Activated naive CD4-positive, alpha-beta T cell treated with anti-CD3 and anti-CD28 coated beads, Interleukin-2, amount 10 ng/mL, durations not matched to agents 7 days and 5 days (primary cell): Measurements from ENCODE around the gene ATP6V0C.

Experiments used
- CTCF ChIA-PET: fragments of 350-600 bp; sonication (Branson Sonifier 250); formaldehyde crosslinking; loops from one replicate; lab custom pipeline; 2021; ENCODE audit warnings: antibody characterized with exemption; lab: Charles Lee
- DNase-seq: peaks from one replicate; pipeline ENCODE4 v3.0.0-alpha.2; 2020
- H3K27ac Mint-ChIP-seq: one replicate; pipeline ENCODE4 v1.8.0; 2021; ENCODE audit warnings: mild to moderate bottlenecking, moderate library complexity, mixed read lengths
- H3K27me3 Mint-ChIP-seq: one replicate; pipeline ENCODE4 v1.8.0; 2021; ENCODE audit warnings: mild to moderate bottlenecking, mixed read lengths
- H3K36me3 Mint-ChIP-seq: one replicate; pipeline ENCODE4 v1.8.0; 2021; ENCODE audit warnings: mixed read lengths
- H3K4me1 Mint-ChIP-seq: one replicate; pipeline ENCODE4 v1.8.0; 2021; ENCODE audit warnings: mixed read lengths
- H3K4me3 Mint-ChIP-seq: one replicate; pipeline ENCODE4 v1.8.0; 2021; ENCODE audit warnings: mild to moderate bottlenecking, moderate library complexity, mixed read lengths
- H3K9me3 Mint-ChIP-seq: one replicate; pipeline ENCODE4 v1.8.0; 2021; ENCODE audit warnings: mixed read lengths

ATP6V0C gene

DNA sequence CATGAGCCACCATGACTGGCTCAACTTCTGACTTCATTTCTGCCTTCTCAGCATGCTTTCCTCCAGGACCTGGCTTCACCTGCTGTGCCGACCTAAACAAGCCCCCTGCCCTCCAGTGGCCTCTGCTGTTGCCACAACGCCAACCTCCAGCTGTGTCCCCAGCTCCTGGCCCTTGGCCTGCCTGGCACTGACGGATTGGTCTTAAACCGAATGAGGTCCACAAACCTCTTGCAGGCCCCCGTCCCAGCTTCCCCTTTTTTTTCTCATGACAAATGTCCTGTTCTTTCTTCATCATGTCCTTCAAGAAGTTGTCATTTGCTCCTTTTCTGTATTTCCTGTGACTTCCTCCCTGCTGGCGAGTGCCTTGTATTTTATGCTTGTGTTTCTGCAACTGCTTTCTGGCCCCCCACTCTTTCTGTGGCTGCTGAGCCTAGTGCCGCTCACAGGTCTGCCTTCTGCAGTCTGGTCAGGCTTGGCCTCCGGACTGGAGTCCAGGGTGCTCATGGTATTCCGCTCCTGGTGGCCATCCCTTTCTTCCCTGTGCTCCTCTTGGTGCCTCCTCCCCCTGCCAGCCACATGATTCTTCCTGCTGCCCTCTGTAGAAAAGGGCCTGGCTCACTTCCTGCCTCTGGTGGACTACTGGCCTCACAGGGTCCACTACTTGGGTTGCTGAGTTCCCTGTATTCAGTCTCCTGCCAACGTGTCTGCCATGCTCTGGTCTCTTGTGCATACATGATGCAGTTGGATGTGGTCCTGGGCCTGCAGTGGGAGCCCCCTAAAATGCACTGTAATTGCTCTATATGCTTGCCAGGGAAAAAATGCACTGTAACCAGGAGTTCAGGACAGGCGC is 2.9 kb downstream of the ATP6V0C start:
- H3K27me3 Mint-ChIP-seq, result peaks cover 10% of the 10 kb centered on the region
- peak overlapping the region; percentile 91 for H3K4me3 Mint-ChIP-seq
- peak overlapping the region; percentile 84 for H3K27ac Mint-ChIP-seq
- peaks cover 65% of the 10 kb centered on the region for H3K4me1 Mint-ChIP-seq
- CTCF ChIA-PET, result no interaction called here
- H3K9me3 Mint-ChIP-seq, result no peaks in the 10 kb centered on the region
- H3K36me3 Mint-ChIP-seq, result peaks cover 19% of the 10 kb centered on the region
- DNase-seq, result no peak

DNA sequence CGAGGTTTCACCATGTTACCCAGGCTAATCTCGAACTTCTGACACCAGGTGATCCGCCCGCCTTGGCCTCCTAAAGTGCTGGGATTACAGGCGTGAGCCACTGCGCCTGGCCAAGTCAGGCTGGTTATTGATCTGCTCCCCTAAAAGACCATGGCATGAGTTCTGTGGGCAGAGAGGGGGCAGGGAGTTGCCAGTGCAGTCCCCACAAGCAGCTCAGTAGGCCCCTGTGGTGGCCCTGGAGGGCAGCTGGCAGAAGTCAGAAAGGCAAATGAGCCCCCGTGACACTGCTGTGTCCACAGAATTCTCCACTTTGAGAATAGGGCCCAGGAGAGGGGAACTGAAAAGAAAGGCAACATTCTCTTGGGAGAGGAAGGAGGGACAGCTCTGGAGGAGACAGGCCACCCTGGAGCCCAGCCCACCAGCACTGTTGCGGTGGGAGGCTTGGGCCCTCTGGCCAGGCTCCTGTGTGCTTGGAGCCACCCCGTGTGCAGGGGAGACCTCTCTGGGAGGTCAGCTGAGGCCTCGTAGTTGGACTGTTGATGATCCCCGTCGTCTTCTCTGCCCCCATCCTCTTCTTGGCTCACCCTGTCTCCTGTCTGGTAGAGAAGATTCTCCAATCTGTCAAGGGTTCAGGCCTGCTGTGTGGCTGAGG is 4.3 kb downstream of the ATP6V0C start:
- Mint-ChIP-seq H3K27me3 (no peaks in the 10 kb centered on the region), H3K27ac (peak overlapping the region; percentile 60), H3K4me3 (no peak overlapping the region), H3K9me3 (no peaks in the 10 kb centered on the region), H3K4me1 (peaks cover 57% of the 10 kb centered on the region), H3K36me3 (peaks cover 19% of the 10 kb centered on the region)
- CTCF ChIA-PET, result no interaction called here
- DNase-seq, result no peak

DNA sequence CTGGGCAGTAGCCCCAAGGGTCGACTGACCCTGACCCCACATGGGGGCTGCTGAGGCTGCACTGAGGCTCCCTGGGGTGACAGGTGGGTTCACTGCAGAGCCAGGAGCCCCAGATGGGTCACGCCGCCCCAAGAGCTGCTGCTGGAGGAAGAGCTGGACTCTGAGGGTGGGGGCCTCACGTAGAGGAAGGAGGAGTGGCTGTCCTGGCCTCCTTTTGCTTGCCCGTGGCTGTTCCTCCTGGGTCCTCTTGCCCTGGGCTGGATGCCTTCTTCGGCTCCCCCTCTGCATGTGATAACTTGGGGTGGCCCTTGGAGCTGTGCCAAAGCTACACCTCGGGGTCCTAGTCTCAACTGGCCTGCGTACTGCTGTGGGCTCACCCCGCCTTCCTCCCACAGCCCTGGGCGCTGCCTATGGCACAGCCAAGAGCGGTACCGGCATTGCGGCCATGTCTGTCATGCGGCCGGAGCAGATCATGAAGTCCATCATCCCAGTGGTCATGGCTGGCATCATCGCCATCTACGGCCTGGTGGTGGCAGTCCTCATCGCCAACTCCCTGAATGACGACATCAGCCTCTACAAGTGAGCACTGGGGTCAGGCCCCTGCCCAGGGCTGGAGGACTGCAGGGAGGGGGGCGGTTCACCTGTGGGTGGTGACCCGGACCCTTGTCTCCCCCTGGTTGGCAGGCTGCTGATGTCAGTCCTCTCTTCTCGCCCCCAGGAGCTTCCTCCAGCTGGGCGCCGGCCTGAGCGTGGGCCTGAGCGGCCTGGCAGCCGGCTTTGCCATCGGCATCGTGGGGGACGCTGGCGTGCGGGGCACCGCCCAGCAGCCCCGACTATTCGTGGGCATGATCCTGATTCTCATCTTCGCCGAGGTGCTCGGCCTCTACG is 5.3 kb downstream of the ATP6V0C start:
- Mint-ChIP-seq H3K27me3 (no peaks in the 10 kb centered on the region), H3K36me3 (peaks cover 26% of the 10 kb centered on the region), H3K27ac (peak overlapping the region; percentile 90), H3K9me3 (no peaks in the 10 kb centered on the region), H3K4me1 (peaks cover 53% of the 10 kb centered on the region), H3K4me3 (peak overlapping the region; percentile 88)
- CTCF ChIA-PET, result no interaction called here
- no peak for DNase-seq

DNA sequence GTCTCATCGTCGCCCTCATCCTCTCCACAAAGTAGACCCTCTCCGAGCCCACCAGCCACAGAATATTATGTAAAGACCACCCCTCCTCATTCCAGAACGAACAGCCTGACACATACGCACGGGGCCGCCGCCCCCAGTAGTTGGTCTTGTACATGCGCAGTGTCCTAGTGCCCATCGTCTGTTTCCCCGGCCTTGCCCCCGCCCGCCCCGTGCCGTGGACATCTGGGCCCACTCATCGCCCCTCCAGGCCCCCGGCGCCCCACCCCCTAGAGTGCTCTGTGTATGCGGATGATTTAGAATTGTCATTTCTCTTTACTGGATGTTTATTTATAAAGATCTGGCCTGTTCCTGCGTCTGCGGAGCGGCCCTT is 5.9 kb downstream of the ATP6V0C start:
- H3K4me1 Mint-ChIP-seq, result peaks cover 58% of the 10 kb centered on the region
- H3K36me3 Mint-ChIP-seq, result peaks cover 32% of the 10 kb centered on the region
- no peaks in the 10 kb centered on the region for H3K9me3 Mint-ChIP-seq
- H3K4me3 Mint-ChIP-seq, result peak overlapping the region; percentile 88
- CTCF ChIA-PET, result interaction anchor here (1.6 kb wide), 1 partner anchor 12 kb away, joined by 7 read pairs; the partner anchor contains the start of gene CEMP1
- peak overlapping the region; percentile 90 for H3K27ac Mint-ChIP-seq
- no peak for DNase-seq
- no peaks in the 10 kb centered on the region for H3K27me3 Mint-ChIP-seq

DNA sequence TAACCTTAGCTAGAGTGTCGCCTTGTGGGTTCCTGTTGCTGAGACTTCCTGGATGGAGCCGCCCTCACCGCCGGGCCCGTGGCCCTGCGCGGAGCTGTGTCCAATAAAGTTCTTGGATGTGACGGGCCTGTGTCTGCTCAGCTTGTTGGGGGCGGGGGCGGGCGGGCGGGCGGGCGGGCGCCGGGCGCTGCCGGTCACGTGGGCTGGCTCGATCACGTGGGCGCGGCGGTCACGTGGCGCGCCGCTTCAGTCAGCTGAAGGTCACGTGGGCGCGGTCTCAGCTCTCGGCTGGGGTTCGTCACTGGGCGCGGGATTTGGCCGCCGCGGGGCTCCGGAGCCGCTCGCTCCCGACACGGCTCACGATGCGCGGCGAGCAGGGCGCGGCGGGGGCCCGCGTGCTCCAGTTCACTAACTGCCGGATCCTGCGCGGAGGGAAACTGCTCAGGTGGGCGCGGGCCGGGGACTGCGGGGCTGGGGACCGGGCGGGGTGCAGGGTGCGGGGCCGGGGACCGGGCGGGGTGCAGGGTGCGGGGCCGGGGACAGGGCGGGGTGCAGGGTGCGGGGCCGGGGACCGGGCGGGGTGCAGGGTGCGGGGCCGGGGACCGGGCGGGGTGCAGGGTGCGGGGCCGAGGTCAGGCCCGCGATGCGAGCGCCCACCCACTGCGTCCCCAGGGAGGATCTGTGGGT is 6.5 kb downstream of the ATP6V0C start, which contains the start of gene AMDHD2:
TSS of gene AMDHD2 (plus strand) at position 275 of the 687 bp plus-strand sequence. CDS start at position 363, 88 bp downstream.
- peak within 1 kb of the TSS; percentile 88 for H3K4me3 Mint-ChIP-seq
- H3K4me1 Mint-ChIP-seq, result peaks cover 54% of the 10 kb centered on the region
- DNase-seq, result peak; percentile 94
- peak within 1 kb of the TSS; percentile 97 for H3K27ac Mint-ChIP-seq
- H3K27me3 Mint-ChIP-seq, result no peaks in the 10 kb centered on the region
- peaks cover 34% of the 10 kb centered on the region for H3K36me3 Mint-ChIP-seq
- CTCF ChIA-PET, result interaction anchor here (1.6 kb wide), 1 partner anchor 12 kb away, joined by 7 read pairs; the partner anchor contains the start of gene CEMP1
- H3K9me3 Mint-ChIP-seq, result no peaks in the 10 kb centered on the region

DNA sequence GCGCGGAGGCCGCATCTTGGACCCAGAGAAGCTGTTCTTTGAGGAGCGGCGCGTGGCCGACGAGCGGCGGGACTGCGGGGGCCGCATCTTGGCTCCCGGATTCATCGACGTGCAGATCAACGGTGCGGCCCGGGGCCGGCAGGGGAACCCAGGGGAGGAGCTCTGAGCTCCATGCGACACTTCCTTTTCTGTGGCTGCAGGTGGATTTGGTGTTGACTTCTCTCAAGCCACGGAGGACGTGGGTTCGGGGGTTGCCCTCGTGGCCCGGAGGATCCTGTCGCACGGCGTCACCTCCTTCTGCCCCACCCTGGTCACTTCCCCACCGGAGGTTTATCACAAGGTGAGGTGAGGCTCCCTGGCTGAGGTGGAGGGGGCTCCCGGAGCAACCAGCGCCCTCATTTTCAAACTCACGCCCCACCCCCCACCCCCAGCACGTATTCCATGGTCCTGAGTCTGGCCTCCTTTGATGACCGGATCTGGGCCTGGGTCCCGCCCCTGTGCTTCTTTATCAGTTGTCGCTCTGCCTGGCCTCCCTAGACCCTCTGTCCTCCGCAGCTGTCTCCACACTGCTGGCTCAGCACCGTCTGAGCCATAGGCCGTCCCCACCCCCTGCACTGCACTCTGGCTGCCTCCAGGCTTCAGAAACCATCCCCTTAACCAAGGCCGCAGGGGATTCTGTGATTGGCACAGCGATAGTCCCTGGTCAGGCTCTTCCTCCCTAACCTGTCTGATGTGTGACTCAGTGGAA is 7.2 kb downstream of the ATP6V0C start:
- H3K27me3 Mint-ChIP-seq, result no peaks in the 10 kb centered on the region
- CTCF ChIA-PET, result interaction anchor here (1.6 kb wide), 1 partner anchor 11 kb away, joined by 7 read pairs; the partner anchor contains the start of gene CEMP1
- no peaks in the 10 kb centered on the region for H3K9me3 Mint-ChIP-seq
- DNase-seq, result peak; percentile 78
- H3K36me3 Mint-ChIP-seq, result peaks cover 35% of the 10 kb centered on the region
- H3K27ac Mint-ChIP-seq, result peak overlapping the region; percentile 97
- peak overlapping the region; percentile 88 for H3K4me3 Mint-ChIP-seq
- peaks cover 46% of the 10 kb centered on the region for H3K4me1 Mint-ChIP-seq

DNA sequence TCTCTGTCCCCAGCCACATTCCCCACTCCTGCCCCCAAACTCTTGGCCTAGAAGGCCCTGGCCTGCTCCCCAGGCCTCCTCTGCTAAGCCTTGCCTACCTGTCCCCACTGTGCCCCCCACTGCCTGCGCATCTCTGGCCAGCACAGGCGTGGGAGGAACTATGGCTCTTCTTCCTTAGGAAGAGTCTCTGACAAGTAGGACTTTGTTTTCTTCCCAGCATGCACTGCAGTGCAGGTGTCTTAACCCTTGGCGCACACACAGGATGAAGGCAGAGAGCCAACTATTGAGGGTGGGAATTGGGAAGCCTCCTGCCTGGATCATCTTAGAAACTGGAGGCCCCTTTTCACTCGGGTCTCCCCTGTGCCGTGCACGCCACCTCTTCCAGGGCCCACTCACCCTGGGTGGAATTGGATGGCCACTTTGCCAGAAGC is 10.1 kb downstream of the ATP6V0C start:
- peaks cover 32% of the 10 kb centered on the region for H3K36me3 Mint-ChIP-seq
- H3K4me1 Mint-ChIP-seq, result peaks cover 30% of the 10 kb centered on the region
- H3K4me3 Mint-ChIP-seq, result no peak overlapping the region
- H3K27me3 Mint-ChIP-seq, result no peaks in the 10 kb centered on the region
- CTCF ChIA-PET, result no interaction called here
- DNase-seq, result no peak
- peak overlapping the region; percentile 46 for H3K27ac Mint-ChIP-seq
- H3K9me3 Mint-ChIP-seq, result no peaks in the 10 kb centered on the region

DNA sequence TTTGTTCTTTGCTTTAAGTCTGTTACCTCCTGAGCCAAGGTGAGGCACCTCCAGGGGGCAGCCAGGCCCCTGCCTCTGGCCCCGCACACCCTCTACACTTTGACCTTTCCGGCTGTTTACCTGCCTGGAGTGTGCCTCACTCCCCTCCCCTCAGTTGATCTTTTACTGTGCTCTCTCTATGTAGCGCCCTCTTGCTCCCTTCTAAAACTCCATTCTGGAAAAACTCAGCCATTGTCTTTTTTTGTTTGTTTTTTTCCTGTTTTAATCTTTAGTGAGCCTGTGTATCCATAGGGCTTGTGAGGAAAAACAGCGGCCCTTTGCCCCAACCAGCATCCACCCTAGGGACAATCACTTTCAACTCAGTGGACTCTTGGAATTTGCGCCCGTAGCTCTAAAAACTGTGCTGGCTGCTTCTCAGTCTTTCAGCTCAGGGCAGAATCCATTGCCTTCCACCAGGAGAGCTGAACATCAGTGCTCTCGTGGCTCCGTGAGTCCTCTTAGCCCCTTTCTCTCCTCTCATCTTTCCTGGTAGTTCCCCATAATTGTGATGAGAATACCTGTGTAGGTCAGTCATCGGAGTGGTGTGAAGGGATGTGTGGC is 10.7 kb downstream of the ATP6V0C start:
- CTCF ChIA-PET, result no interaction called here
- Mint-ChIP-seq H3K27ac (no peak overlapping the region), H3K9me3 (no peaks in the 10 kb centered on the region), H3K36me3 (peaks cover 32% of the 10 kb centered on the region), H3K27me3 (no peaks in the 10 kb centered on the region), H3K4me3 (no peak overlapping the region), H3K4me1 (peaks cover 25% of the 10 kb centered on the region)
- DNase-seq, result no peak

DNA sequence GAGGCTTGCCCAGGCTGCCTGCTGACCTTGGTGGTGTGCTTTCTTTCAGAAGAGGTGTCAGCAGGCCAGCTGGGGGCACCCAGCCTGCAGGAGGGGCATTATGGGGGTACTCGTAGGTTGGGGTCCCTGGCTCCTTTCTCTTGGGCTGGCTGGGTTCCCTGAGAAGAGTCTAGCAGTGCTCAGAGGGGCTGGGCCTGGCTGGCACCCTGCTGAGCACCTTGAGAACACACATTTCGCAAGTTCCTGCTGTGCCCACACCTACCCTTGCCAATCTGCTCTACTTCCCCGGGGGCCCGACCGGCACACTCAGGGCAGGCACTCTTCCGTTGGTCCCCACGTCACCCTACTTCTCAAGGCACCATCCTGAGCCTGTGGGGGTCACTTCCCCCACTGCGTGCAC is 12.4 kb downstream of the ATP6V0C start:
- no peak for DNase-seq
- CTCF ChIA-PET, result no interaction called here
- H3K27ac Mint-ChIP-seq, result peak overlapping the region; percentile 17
- no peaks in the 10 kb centered on the region for H3K27me3 Mint-ChIP-seq
- H3K4me3 Mint-ChIP-seq, result no peak overlapping the region
- H3K4me1 Mint-ChIP-seq, result peaks cover 17% of the 10 kb centered on the region
- peaks cover 25% of the 10 kb centered on the region for H3K36me3 Mint-ChIP-seq
- H3K9me3 Mint-ChIP-seq, result no peaks in the 10 kb centered on the region

DNA sequence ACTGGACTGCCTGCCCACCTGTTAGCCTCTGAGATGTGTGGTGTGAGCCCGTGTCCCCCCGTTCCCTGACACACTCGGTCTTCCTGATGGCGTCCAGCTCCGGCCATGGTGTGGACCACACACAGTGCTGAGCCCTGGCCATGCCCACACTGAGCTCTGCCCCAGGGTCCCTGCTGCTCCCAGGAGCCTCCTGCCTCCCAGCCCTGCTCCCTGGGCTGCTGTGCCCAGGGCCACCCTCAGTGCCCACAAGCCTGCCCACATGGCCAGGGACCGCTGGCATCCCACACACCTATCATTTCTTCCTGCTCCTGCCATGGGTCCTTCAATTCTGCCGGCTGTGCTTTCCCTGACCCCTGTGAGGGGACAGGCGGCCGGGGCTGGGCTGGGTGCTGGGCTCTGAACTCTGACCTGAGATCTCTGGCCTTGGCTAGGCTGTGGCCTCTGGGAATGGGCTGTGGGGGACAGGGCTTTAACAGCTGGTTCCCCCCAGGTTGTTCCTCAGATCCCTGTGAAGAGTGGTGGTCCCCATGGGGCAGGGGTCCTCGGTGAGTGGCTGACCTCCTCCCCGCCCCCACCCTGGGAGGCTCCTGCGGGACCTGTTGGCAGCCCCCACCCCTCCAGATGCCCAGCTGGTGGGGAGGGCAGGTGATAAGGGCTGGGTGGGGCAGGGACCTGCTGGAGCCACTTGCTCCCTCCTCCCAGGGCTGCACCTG is 13.5 kb downstream of the ATP6V0C start:
- Mint-ChIP-seq H3K9me3 (no peaks in the 10 kb centered on the region), H3K27ac (peak overlapping the region; percentile 28), H3K4me3 (no peak overlapping the region), H3K4me1 (peaks cover 17% of the 10 kb centered on the region), H3K27me3 (no peaks in the 10 kb centered on the region), H3K36me3 (peaks cover 23% of the 10 kb centered on the region)
- CTCF ChIA-PET, result no interaction called here
- no peak for DNase-seq

DNA sequence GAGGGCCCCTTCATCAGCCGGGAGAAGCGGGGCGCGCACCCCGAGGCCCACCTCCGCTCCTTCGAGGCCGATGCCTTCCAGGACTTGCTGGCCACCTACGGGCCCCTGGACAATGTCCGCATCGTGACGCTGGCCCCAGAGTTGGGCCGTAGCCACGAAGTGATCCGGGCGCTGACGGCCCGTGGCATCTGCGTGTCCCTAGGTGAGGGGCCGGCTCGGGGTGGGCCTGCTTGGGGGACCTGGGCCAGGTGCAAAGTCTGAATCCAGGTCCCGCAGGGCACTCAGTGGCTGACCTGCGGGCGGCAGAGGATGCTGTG is 14.0 kb downstream of the ATP6V0C start:
- Mint-ChIP-seq H3K27me3 (no peaks in the 10 kb centered on the region), H3K36me3 (peaks cover 23% of the 10 kb centered on the region), H3K4me3 (no peak overlapping the region), H3K4me1 (peaks cover 20% of the 10 kb centered on the region), H3K27ac (no peak overlapping the region), H3K9me3 (no peaks in the 10 kb centered on the region)
- CTCF ChIA-PET, result no interaction called here
- DNase-seq, result no peak
